IPS-15b (cell line): ENCODE results near the gene CAMK2B.

Experiments used
- H3K27me3 ChIP-seq: one replicate; pipeline ENCODE4 v1.6.1; 2013; ENCODE audit warnings: low read length; ENCODE audit not compliant: control insufficient read depth, insufficient read depth
- H3K36me3 ChIP-seq: one replicate; pipeline ENCODE4 v1.6.1; 2013; ENCODE audit warnings: low read length; ENCODE audit not compliant: control insufficient read depth, insufficient read depth
- H3K4me1 ChIP-seq: one replicate; pipeline ENCODE4 v1.6.1; 2013; ENCODE audit warnings: mild to moderate bottlenecking, low read length; ENCODE audit not compliant: control insufficient read depth, insufficient read depth
- H3K4me3 ChIP-seq: one replicate; pipeline ENCODE4 v1.5.1; 2013; ENCODE audit warnings: low read depth, low read length
- H3K9ac ChIP-seq: one replicate; pipeline ENCODE4 v1.6.1; 2013; ENCODE audit warnings: low read depth, mild to moderate bottlenecking, low read length
- H3K9me3 ChIP-seq: one replicate; pipeline ENCODE4 v1.6.1; 2013; ENCODE audit warnings: mild to moderate bottlenecking, low read length; ENCODE audit not compliant: control insufficient read depth, insufficient read depth

CAMK2B gene

DNA sequence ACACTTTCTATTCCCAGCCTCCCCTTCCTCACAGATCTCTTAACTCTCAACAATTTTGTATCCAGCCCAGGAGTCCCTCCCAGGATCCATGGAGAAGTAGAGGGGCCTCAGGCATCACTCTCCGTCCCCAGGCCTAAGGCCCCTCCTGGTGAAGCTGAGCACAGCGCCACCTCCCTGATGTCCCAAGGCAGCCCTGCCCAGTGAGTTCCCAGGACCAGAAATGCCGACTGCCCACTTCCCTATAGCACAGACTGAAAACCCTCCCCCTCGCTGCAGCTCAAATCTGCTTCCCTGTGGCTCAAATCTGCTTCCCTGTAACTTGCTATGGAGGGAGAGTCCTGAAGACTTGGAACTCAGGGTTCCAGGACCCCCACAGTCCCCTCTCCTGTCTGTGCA, 89.1 kb downstream of the CAMK2B start:
- H3K9ac ChIP-seq: no peak overlapping the region
- H3K27me3 ChIP-seq: no peaks in the 10 kb centered on the region
- no peaks in the 10 kb centered on the region for H3K9me3 ChIP-seq

DNA sequence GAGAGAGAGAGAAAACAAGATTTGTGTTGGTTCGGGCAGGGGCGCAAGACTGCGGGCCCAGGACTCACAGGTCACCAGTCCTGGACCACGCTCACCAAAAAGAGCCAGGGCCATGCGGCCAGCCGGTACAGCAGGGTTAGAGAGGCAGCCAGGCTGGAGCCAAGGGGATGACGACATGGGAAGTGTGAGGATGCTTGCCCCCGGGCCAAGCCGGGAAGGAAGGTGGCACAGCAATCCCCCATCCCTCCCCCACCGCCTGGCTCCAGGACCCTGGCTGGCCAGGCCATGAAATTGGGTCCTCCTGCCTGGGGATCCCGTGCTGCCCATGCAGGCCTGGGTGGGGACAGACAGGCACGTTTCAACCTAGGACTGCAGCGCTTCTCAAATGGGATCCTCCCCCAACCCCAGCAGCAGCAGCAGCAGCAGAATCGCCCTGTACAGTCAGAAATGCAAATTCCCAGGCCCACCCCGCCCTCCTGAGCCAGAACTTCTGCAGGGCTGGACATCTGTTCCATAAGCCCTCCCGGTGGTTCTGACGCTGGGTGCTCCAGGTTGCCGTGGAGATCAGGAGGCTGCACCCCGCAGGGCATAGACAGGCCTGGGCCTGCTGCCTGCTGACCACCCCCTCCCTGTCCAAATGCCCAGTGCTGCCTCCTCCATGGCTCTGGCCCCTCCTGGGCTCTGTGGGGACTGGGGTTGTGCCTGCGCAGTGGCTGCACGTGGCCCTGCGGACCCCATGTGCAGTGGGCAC, 89.6 kb downstream of the CAMK2B start:
- no peaks in the 10 kb centered on the region for H3K4me1 ChIP-seq
- H3K27me3 ChIP-seq: no peaks in the 10 kb centered on the region
- H3K4me3 ChIP-seq: no peak overlapping the region
- H3K9me3 ChIP-seq: no peaks in the 10 kb centered on the region
- no peaks in the 10 kb centered on the region for H3K36me3 ChIP-seq
- H3K9ac ChIP-seq: no peak overlapping the region

More for the DNA sequence above, 89.1 kb downstream of the CAMK2B start:
- Histone ChIP-seq H3K4me3 (no peak overlapping the region), H3K4me1 (no peaks in the 10 kb centered on the region), H3K36me3 (no peaks in the 10 kb centered on the region)

DNA sequence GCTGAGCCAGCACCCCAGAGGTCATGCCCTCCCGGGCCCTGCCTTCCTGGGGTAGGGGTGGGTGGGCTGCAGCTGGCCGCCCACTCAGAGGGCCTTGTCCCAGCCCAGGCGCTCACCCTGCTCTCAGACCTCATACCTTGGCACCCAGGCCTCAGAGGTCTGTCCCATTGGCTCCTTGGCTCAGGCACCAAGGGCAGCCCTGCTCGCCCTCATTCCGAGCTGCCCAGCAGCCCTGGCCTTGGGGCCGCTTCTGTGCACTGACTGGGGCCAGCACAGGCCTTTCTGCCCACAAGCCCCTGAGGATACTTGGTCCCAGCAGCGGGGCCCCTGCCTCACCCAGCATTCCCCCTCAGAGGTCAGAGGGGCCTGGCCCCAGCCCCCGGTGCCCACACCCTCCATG, 90.3 kb downstream of the CAMK2B start:
- no peaks in the 10 kb centered on the region for H3K27me3 ChIP-seq
- no peaks in the 10 kb centered on the region for H3K4me1 ChIP-seq
- H3K9ac ChIP-seq: no peak overlapping the region
- no peak overlapping the region for H3K4me3 ChIP-seq
- H3K36me3 ChIP-seq: no peaks in the 10 kb centered on the region
- no peaks in the 10 kb centered on the region for H3K9me3 ChIP-seq

DNA sequence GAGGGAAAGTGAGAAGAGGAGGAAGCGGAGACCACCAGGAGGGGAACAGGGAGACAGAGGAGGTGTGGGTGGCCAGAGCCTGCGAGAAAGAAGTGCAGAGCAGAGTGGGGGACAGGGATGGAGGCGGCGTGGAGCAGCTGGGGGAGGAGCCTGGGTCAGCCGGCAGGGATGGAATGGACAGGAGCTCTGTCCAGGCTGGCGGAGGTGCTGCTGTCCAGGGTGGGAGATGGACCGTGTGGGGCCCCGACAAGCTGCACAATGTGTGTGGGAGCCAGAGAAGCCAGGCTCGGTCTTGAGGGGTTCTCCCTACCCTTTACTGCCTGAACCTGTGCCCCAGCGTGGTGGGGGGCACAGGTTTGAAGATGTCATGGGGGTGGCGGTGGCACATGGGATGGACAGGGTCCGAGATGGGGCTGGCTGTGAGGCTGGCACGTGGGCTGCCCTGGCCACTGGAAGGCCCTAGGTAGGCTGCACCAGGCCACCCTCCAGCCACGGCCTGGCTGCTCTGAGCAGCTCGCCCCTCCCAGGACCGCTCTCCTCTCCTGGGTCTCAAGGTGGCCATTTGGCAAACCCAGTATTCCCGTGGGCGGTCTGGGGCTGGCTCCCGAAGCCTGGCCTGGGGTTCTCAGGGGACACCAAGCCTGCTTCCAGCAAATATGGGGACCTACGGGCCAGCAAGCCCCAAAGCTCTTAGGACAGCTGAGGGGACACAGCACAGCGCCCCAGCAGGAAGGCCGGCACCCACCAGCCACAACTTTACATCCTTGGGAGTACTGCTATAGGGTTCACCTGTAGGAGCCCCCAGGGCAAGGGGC, 92.3 kb downstream of the CAMK2B start:
- H3K36me3 ChIP-seq: no peaks in the 10 kb centered on the region
- no peak overlapping the region for H3K4me3 ChIP-seq
- H3K4me1 ChIP-seq: no peaks in the 10 kb centered on the region
- H3K9ac ChIP-seq: no peak overlapping the region
- no peaks in the 10 kb centered on the region for H3K27me3 ChIP-seq
- no peaks in the 10 kb centered on the region for H3K9me3 ChIP-seq

DNA sequence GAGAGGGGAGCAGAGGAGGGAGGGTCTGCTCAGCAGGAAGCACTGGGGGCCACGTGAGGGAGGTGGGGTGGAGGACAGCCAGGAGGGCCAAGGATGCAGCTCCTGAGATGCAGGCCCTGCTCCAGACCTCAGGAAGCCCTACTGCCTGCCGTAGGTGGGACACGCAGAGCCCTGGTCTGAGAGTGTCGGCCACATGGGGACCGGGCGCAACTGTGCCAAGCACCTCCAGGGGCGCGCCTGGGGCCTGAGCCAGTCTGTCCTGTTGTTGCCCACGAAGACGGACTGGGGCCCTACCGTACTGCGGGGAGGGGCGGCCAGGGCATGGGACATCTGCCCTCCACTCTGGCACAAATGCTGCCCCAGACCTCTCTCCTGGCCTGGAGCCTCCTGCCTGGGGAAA, 93.0 kb downstream of the CAMK2B start:
- Histone ChIP-seq H3K9me3 (no peaks in the 10 kb centered on the region), H3K9ac (no peak overlapping the region), H3K36me3 (no peaks in the 10 kb centered on the region), H3K4me3 (no peak overlapping the region), H3K4me1 (no peaks in the 10 kb centered on the region), H3K27me3 (no peaks in the 10 kb centered on the region)

DNA sequence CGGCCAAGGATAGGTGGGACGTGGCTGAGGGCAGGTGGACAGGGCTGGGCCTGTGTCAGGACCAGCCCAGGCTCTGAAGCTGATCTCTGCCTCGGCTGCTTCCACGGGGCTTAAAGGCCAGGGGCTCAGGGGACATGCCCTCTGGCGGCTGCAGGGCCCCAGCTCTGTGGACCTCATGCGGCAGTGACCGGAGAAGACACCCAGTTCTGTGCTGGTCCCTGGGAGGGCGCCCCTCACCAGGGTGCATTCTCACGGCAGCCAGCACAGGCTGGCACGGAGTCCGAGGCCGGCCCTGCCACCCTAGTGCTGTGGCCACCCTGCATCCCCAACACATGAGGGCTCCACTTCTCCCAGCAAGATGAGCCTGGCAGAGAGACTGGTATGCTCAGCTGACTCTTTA, 94.3 kb downstream of the CAMK2B start:
- Histone ChIP-seq H3K9ac (no peak overlapping the region), H3K4me3 (no peak overlapping the region), H3K9me3 (no peaks in the 10 kb centered on the region), H3K36me3 (no peaks in the 10 kb centered on the region), H3K4me1 (no peaks in the 10 kb centered on the region), H3K27me3 (no peaks in the 10 kb centered on the region)

DNA sequence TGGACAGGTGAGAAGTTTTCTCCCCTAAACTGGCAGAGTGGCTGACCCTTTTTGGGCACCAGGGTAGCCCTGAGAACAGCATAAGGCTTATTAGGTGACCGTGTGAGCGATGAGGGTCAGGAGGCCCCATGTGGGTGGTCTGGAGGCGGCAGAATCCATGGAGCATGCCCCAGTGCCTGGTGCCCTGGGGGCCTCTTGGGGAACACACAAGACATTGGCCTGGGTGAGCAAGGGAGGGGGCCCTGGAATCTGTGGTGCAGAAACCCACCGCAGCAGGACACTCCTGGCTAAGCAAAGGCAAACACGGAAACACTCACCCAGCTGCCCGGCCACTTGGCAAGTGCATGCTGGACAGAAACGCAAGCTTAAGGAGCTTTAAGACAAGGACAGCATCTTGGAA, 95.1 kb downstream of the CAMK2B start:
- H3K4me1 ChIP-seq: no peaks in the 10 kb centered on the region
- no peaks in the 10 kb centered on the region for H3K36me3 ChIP-seq
- H3K9me3 ChIP-seq: no peaks in the 10 kb centered on the region
- no peaks in the 10 kb centered on the region for H3K27me3 ChIP-seq
- no peak overlapping the region for H3K4me3 ChIP-seq
- H3K9ac ChIP-seq: no peak overlapping the region

DNA sequence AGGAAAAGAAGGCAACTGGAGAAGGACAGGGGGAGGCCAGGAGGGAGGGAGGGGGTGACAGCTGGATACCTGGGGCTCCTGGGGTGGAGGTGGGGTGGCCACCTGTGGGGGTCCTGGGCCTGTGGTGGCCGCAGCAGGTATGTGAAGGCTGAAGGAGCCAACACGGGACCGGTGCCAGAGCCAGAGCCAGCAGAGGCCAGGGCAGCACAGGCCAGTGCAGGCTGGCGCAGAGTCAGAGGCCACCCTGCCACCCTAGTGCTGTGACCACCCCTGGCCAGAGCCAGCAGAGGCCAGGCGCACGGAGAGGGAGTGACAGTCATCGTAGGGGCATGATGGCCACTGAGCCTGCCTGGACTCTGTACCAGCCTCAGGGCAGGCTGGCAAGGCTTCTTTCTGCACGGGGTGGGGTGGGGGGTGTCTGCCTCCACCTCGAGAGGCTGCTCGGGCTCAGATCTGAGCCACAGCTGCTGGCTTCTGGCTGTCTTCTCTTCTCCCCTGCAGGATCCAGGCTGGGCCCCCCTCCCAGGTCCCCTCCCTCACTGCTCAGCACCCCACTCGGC, 95.8 kb downstream of the CAMK2B start:
- no peaks in the 10 kb centered on the region for H3K9me3 ChIP-seq
- H3K27me3 ChIP-seq: no peaks in the 10 kb centered on the region
- no peaks in the 10 kb centered on the region for H3K36me3 ChIP-seq
- H3K4me1 ChIP-seq: no peaks in the 10 kb centered on the region
- H3K9ac ChIP-seq: no peak overlapping the region
- no peak overlapping the region for H3K4me3 ChIP-seq

DNA sequence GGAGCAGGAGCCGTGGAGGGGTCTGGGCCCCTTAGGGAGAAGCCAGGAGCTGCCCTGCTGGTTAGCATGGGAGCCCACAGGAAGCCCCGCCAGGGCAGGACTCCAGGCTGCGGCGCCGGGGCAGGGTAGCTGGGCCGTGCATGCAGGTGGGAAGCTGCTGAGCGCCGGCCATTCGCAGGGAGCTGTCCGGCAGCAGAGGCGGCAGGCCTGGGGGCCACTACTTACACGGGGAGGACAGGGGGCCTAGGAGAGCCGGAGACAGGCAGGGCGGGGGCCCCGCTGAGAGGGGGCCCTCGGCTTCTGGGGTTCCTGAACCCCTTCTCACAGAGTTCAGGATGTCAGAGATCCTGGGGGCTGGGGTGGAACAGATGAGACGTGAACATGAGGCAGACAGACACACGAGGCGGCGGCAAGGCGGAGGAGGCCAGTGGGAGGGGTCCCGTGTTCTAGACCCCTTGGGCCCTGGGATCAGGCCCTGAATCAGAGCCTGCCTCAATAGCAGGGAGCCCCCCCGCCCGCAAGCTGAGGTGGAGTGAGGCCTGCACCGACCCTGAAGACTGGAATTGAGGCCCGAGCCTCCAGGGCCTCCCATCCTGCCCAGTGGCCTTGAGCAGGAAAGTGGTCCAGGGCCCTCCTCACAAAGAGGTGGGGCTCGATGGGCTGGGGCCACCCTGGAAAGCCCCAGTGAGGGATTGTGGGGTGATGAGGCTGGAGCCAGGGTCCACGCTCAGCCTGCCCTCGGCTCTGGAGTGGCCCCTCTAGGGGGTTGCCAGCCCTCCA, 96.6 kb downstream of the CAMK2B start:
- H3K9me3 ChIP-seq: no peaks in the 10 kb centered on the region
- no peaks in the 10 kb centered on the region for H3K27me3 ChIP-seq
- H3K4me1 ChIP-seq: peaks cover 2% of the 10 kb centered on the region
- H3K4me3 ChIP-seq: no peak overlapping the region
- no peaks in the 10 kb centered on the region for H3K36me3 ChIP-seq
- no peak overlapping the region for H3K9ac ChIP-seq

DNA sequence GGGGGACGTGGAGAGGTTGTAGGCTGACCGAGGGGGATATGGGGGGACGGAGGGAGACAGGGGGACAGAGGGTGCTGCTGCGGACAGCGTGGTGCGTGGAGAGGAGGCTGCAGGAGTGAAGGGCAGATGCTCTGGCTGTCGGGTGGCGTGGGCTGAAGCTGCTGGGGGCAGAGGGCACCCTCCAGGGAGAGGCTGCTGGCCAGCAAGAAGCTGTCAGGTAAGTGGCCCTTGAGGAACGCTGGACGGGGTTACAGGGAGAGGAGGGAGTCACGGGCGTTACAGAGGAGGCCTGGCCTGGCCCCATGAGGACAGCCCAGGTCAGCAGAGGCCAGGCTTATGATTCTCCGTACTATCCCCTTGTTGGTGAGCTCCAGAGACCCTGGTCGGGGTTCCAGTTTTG, 97.5 kb downstream of the CAMK2B start:
- Histone ChIP-seq H3K27me3 (no peaks in the 10 kb centered on the region), H3K4me1 (peaks cover 2% of the 10 kb centered on the region), H3K9ac (no peak overlapping the region), H3K36me3 (no peaks in the 10 kb centered on the region), H3K4me3 (no peak overlapping the region), H3K9me3 (no peaks in the 10 kb centered on the region)

DNA sequence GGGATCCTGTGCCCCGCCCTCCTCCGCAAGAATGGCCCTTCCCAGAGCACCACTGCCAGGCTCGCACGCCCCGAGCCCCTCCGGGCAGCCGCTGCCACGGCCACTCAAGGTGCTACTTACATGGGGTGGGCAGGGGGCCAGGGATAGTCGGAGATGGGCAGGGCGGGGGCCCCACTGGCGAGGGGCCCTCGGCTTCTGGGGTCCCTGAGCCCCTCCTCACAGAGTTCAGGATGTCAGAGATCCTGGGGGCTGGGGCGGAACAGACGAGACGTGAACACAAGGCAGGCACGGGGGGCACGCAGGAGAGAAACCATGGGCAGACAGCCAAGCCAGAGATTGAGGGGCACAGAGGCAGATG, 99.0 kb downstream of the CAMK2B start:
- H3K27me3 ChIP-seq: no peaks in the 10 kb centered on the region
- no peak overlapping the region for H3K4me3 ChIP-seq
- no peaks in the 10 kb centered on the region for H3K36me3 ChIP-seq
- no peaks in the 10 kb centered on the region for H3K9me3 ChIP-seq
- H3K9ac ChIP-seq: no peak overlapping the region
- H3K4me1 ChIP-seq: peaks cover 2% of the 10 kb centered on the region
